ENCODE measurements around the gene SART1.

GRCh38 chr11:66015454-66015881, 53.9 kb downstream of the SART1 start:
- no peak for TF ChIP-seq POLR2A (IDR thresholded peaks at IDR 0.05; ENCODE audit: low read length)
- no peak for TF ChIP-seq GATA1 (IDR thresholded peaks at IDR 0.05; ENCODE audit: low read depth, low read length)
